OCI-LY3 (cell line): ENCODE data around the gene WDR93.

ENCODE experiments used
- CTCF ChIP-seq: fragments of 200-600, 300-600 bp; sonication (generic); IDR thresholded peaks from 2 replicates; pipeline ENCODE4 v1.5.1; 2014; ENCODE audit warnings: antibody characterized with exemption, low read length, low read depth
- EZH2phosphoT487 ChIP-seq: fragments of 200-600 bp; shearing (Covaris generic); IDR thresholded peaks from 2 replicates; pipeline ENCODE4 v1.6.1; 2018; ENCODE audit warnings: antibody characterized with exemption, mixed run types, low read depth

GRCh38 chr15:89750560-89751542, 60.2 kb downstream of the WDR93 start, which contains the start of gene MESP1:
- TF ChIP-seq CTCF (peak; percentile 55), EZH2phosphoT487 (no peak)
